AG04450 (cell line): ENCODE measurements around the gene CADM4. TPM values are rescaled to one million over a fixed set of nuclear protein-coding genes. Genes with fewer than 3 reads are reported as not detected.

Experiments
- CTCF ChIA-PET: fragments of 300-600, 350-600 bp; formaldehyde crosslinking; extraction: SDS; loops from one replicate; lab custom pipeline; 2022; ENCODE audit warnings: antibody characterized with exemption, inconsistent platforms; lab: Charles Lee
- POLR2A ChIA-PET: fragments of 350-600 bp; formaldehyde crosslinking; extraction: SDS; loops from one replicate; lab custom pipeline; 2021; ENCODE audit warnings: antibody characterized with exemption, inconsistent platforms; lab: Yijun Ruan, JAX
- DNase-seq: peaks from one replicate; pipeline ENCODE4 v3.0.0-alpha.2; 2011; ENCODE audit warnings: low read depth, low spot score
- H3K27ac ChIP-seq: one replicate; pipeline ENCODE4 v1.5.1; 2012; ENCODE audit warnings: low read depth, low read length, control low read depth
- H3K27me3 ChIP-seq: one replicate; pipeline ENCODE4 v1.6.0; 2012; ENCODE audit warnings: low read length; ENCODE audit not compliant: control insufficient read depth, insufficient read depth
- H3K4me3 ChIP-seq: 2 replicates; pipeline ENCODE4 v1.5.1; 2011; ENCODE audit warnings: mild to moderate bottlenecking, low read depth, low read length, control low read depth
- H3K9me3 ChIP-seq: 2 replicates; pipeline ENCODE4 v1.5.1; 2012; ENCODE audit warnings: low read length; ENCODE audit not compliant: control insufficient read depth, insufficient read depth
- CTCF ChIP-seq: IDR thresholded peaks from 2 replicates; pipeline ENCODE4 v1.5.1; 2011; ENCODE audit warnings: low read depth, low read length, control low read depth, inconsistent platforms
- polyA plus RNA-seq: library from polyadenylated mRNA; depleted of rRNA; stranded (reverse); fragments of >200 nt; gene quantifications from 2 replicates; pipeline ENCODE4 v1.2.3, GENCODE V29; 2011

Gene CADM4
- polyA plus RNA-seq, 1 experiment = 3.7 TPM

GRCh38 chr19:43616306-43616705 lies 23.3 kb downstream of the CADM4 start:
- no peak overlapping the region for H3K4me3 ChIP-seq
- TF ChIP-seq CTCF = no peak
- no peaks in the 10 kb centered on the region; the same call in 1 of the 2 replicates for H3K9me3 ChIP-seq
- DNase-seq = no peak
- ChIA-PET POLR2A (no interaction called here), CTCF (no interaction called here)
- no peaks in the 10 kb centered on the region for H3K27me3 ChIP-seq
- H3K27ac ChIP-seq = no peak overlapping the region

DNA sequence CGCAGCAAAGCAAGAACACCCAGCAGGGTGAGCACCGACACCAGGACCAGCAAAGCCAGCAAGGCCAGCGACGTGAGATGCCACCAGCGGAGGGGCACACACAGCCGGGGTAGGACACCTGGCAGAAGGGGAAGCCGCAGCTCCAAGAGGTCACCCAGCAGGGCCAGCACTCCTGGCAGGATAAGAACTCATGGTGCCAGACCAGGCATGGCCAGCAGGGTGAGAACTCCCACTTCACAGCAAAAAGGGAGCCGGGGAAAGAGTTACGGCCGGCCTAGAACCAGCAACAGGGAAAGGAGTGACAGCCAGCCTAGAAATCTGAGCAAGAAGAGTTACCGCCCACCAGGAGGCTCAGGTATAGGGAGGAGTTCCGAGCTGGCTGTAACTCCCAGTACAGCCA lies 27.3 kb downstream of the CADM4 start:
- Histone ChIP-seq H3K27me3 (no peaks in the 10 kb centered on the region), H3K4me3 (no peak overlapping the region), H3K9me3 (no peaks in the 10 kb centered on the region), H3K27ac (no peak overlapping the region)
- POLR2A ChIA-PET = no interaction called here
- no peak for TF ChIP-seq CTCF
- DNase-seq = no peak
- CTCF ChIA-PET = no interaction called here

GRCh38 chr19:43611788-43612187 lies 27.9 kb downstream of the CADM4 start, which contains the start of gene SRRM5:
SRRM5 (plus strand) TSS chr19:43612088; CDS start chr19:43612122, 34 bp downstream.
- no peak for TF ChIP-seq CTCF
- H3K4me3 ChIP-seq = no peak within 1 kb of the TSS
- POLR2A ChIA-PET = no interaction called here
- no peaks in the 10 kb centered on the region for H3K9me3 ChIP-seq
- no peaks in the 10 kb centered on the region for H3K27me3 ChIP-seq
- H3K27ac ChIP-seq = no peak within 1 kb of the TSS
- DNase-seq = no peak
- CTCF ChIA-PET = no interaction called here

GRCh38 chr19:43610493-43610892 lies 29.2 kb downstream of the CADM4 start:
- DNase-seq = no peak

DNA sequence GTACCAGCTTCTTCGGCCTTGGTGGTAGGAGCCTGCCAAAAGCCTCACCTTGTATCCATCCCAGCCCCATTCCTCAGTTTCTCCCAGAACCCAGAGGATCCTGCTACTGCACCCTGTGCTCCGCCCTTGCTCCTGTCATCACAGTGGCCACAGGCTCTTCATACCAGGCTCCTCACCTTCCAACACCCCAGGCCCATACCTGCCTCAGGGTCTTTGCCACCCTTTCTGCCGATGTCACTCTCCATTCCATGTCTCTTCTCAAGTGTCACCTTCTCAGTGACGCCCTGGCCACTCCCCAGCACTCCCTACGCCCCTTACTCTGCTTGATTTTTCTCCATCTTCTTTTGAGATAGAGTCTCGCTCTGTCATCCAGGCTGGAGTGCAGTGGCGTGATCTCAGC lies 29.8 kb downstream of the CADM4 start:
- TF ChIP-seq CTCF = no peak
- ChIA-PET POLR2A (no interaction called here), CTCF (interaction anchor here (1.3 kb wide), 1 partner anchor 15 kb away, joined by 4 read pairs; no protein-coding TSS in a partner anchor)
- Histone ChIP-seq H3K9me3 (no peaks in the 10 kb centered on the region), H3K27ac (no peak overlapping the region), H3K4me3 (no peak overlapping the region), H3K27me3 (no peaks in the 10 kb centered on the region)
- DNase-seq = no peak

More at GRCh38 chr19:43610493-43610892, 29.2 kb downstream of the CADM4 start:
- no peak for TF ChIP-seq CTCF
- ChIA-PET CTCF (interaction anchor here (1.3 kb wide), 1 partner anchor 16 kb away, joined by 4 read pairs; no protein-coding TSS in a partner anchor), POLR2A (no interaction called here)
- H3K9me3 ChIP-seq = no peaks in the 10 kb centered on the region
- H3K4me3 ChIP-seq = no peak overlapping the region
- no peaks in the 10 kb centered on the region for H3K27me3 ChIP-seq
- H3K27ac ChIP-seq = no peak overlapping the region
